A549 (cell line): ENCODE data around the gene TEN1. TPM values are rescaled to one million over a fixed set of nuclear protein-coding genes. Genes with fewer than 3 reads are reported as not detected.

Experiments
- ATAC-seq, 2 experiments: fragments of 200-7000 bp in 1 of 2; fragments of >200 bp in 1 of 2; cut with Nextera tagmentation in 1 of 2; cut with Tn5 transposase in 1 of 2; 3 replicates each; pipeline versions ENCODE4 v1.8.0 to v1.9.1; 2018 to 2020; ENCODE audit warnings: mild to moderate bottlenecking in 1 of 2, moderate library complexity in 1 of 2
- CTCF ChIA-PET: fragments of 300-600 bp; sonication (Branson Sonifier 250); formaldehyde crosslinking; extraction: SDS; loops from one replicate; lab custom pipeline; 2021; ENCODE audit warnings: antibody characterized with exemption, inconsistent platforms; lab: Yijun Ruan, JAX
- POLR2A ChIA-PET: fragments of 350-600 bp; formaldehyde crosslinking; extraction: SDS; loops from one replicate; lab custom pipeline; 2021; ENCODE audit warnings: antibody characterized with exemption, inconsistent platforms; lab: Yijun Ruan, JAX
- DNase-seq, 2 experiments: peaks; one replicate each; pipeline versions ENCODE4 v3.0.0 to v3.0.0-alpha.2; 2011 to 2016; ENCODE audit warnings: low read depth in 1 of 2, low spot score in 1 of 2
- FAIRE-seq: peaks from 2 replicates; lab custom pipeline; 2011; peaks lifted over from hg19 to GRCh38; lab: Jason Lieb, UNC
- H3K27ac ChIP-seq, 2 experiments: fragments of >200 bp; sonication (Bioruptor Twin); formaldehyde crosslinking; 3 replicates each; pipeline ENCODE4 v1.5.1; 2016 to 2017
- H3K4me1 ChIP-seq: fragments of >200 bp; sonication (Bioruptor Twin); formaldehyde crosslinking; 3 replicates; pipeline ENCODE4 v1.6.1; 2016
- H3K4me2 ChIP-seq: fragments of >200 bp; sonication (Bioruptor Twin); formaldehyde crosslinking; 3 replicates; pipeline ENCODE4 v1.6.1; 2016
- H3K4me3 ChIP-seq: fragments of >200 bp; sonication (Bioruptor Twin); formaldehyde crosslinking; 3 replicates; pipeline ENCODE4 v1.5.1; 2016
- H3K9me3 ChIP-seq: fragments of >200 bp; sonication (Bioruptor Twin); formaldehyde crosslinking; 3 replicates; pipeline ENCODE4 v1.6.1; 2016
- ATOH8 ChIP-seq: fragments of 250-450 bp; sonication (Bioruptor Pico); IDR thresholded peaks from 2 replicates; pipeline ENCODE4 v1.5.0; 2020; ENCODE audit warnings: low read depth, mild to moderate bottlenecking, moderate library complexity
- BCL3 ChIP-seq: fragments of >200 bp; sonication (Bioruptor Twin); formaldehyde crosslinking; IDR thresholded peaks from 3 replicates; pipeline ENCODE4 v1.6.1; 2016
- BHLHE40 ChIP-seq: IDR thresholded peaks from 2 replicates; pipeline ENCODE4 v1.6.1; 2012; ENCODE audit warnings: low read depth, low read length, inconsistent platforms
- CHD4 ChIP-seq: fragments of 200-600 bp; sonication (generic); IDR thresholded peaks from 2 replicates; pipeline ENCODE4 v1.6.1; 2016; ENCODE audit warnings: antibody characterized with exemption, mild to moderate bottlenecking, borderline replicate concordance
- E2F6 ChIP-seq: IDR thresholded peaks from 2 replicates; pipeline ENCODE4 v1.6.1; 2012; ENCODE audit warnings: low read depth, borderline replicate concordance
- EHMT2 ChIP-seq: fragments of 200-600 bp; sonication (generic); IDR thresholded peaks from 2 replicates; pipeline ENCODE4 v1.6.1; 2016; ENCODE audit warnings: antibody characterized with exemption, low read depth, mild to moderate bottlenecking, moderate library complexity
- FOSL2 ChIP-seq, 2 experiments: fragments of 450-650 bp in 1 of 2; fragments of >200 bp in 1 of 2; sonication (Bioruptor Twin) in 1 of 2; formaldehyde crosslinking; IDR thresholded peaks; 2 replicates each; pipeline versions ENCODE4 v1.5.0 to v1.6.1; 2016 to 2020; ENCODE audit warnings: mild to moderate bottlenecking in 1 of 2, moderate library complexity in 1 of 2
- GATA3 ChIP-seq: IDR thresholded peaks from 2 replicates; pipeline ENCODE4 v1.6.1; 2012; ENCODE audit warnings: borderline replicate concordance
- HDAC2 ChIP-seq: fragments of 200-600 bp; sonication (generic); IDR thresholded peaks from 2 replicates; pipeline ENCODE4 v1.6.1; 2016
- HES2 ChIP-seq: fragments of >200 bp; sonication (Bioruptor Twin); formaldehyde crosslinking; IDR thresholded peaks from 2 replicates; pipeline ENCODE4 v1.6.1; 2016
- HEYL ChIP-seq: fragments of 250-450 bp; sonication (Bioruptor Pico); IDR thresholded peaks from 2 replicates; pipeline ENCODE4 v1.8.0; 2021; ENCODE audit warnings: mild to moderate bottlenecking, moderate library complexity
- JUN ChIP-seq, 2 experiments: fragments of >200 bp; sonication (Bioruptor Twin); formaldehyde crosslinking; IDR thresholded peaks; 2 replicates in 1 of 2; 3 replicates in 1 of 2; pipeline ENCODE4 v1.6.1; 2016 to 2017
- JUNB ChIP-seq: fragments of >200 bp; sonication (Bioruptor Twin); formaldehyde crosslinking; IDR thresholded peaks from 2 replicates; pipeline ENCODE4 v1.6.1; 2016
- KDM1A ChIP-seq: fragments of 200-600 bp; sonication (generic); IDR thresholded peaks from 2 replicates; pipeline ENCODE4 v1.6.1; 2016; ENCODE audit warnings: low read depth, mild to moderate bottlenecking
- MAFK ChIP-seq: fragments of 450-650 bp; IDR thresholded peaks from 2 replicates; pipeline ENCODE4 v1.6.1; 2014; ENCODE audit not compliant: partially characterized antibody
- MAX ChIP-seq: IDR thresholded peaks from 2 replicates; pipeline ENCODE4 v1.6.1; 2012
- NPAS2 ChIP-seq: fragments of 250-450 bp; sonication (Bioruptor Pico); IDR thresholded peaks from 2 replicates; pipeline ENCODE4 v1.8.0; 2022; ENCODE audit warnings: mild to moderate bottlenecking, moderate library complexity, borderline replicate concordance
- PBX3 ChIP-seq: IDR thresholded peaks from 2 replicates; pipeline ENCODE4 v1.6.1; 2012
- PHF8 ChIP-seq: fragments of 200-600 bp; sonication (generic); IDR thresholded peaks from 2 replicates; pipeline ENCODE4 v1.6.1; 2016; ENCODE audit warnings: low read depth, mild to moderate bottlenecking, antibody characterized with exemption, moderate library complexity, borderline replicate concordance
- POLR2A ChIP-seq: IDR thresholded peaks from 2 replicates; pipeline ENCODE4 v1.6.1; 2012; ENCODE audit warnings: mild to moderate bottlenecking, low read length
- RARB ChIP-seq: fragments of 250-450 bp; sonication (Bioruptor Pico); IDR thresholded peaks from 2 replicates; pipeline ENCODE4 v1.8.0; 2021; ENCODE audit warnings: mild to moderate bottlenecking, moderate library complexity
- RNF2 ChIP-seq: fragments of 200-600 bp; sonication (generic); IDR thresholded peaks from 2 replicates; pipeline ENCODE4 v1.6.1; 2016; ENCODE audit warnings: low read depth, mild to moderate bottlenecking, antibody characterized with exemption, moderate library complexity, borderline replicate concordance
- SMC3 ChIP-seq: fragments of >200 bp; sonication (Bioruptor Twin); formaldehyde crosslinking; IDR thresholded peaks from 3 replicates; pipeline ENCODE4 v1.6.1; 2018; ENCODE audit warnings: inconsistent platforms
- SREBF2 ChIP-seq: fragments of 450-650 bp; IDR thresholded peaks from 2 replicates; pipeline ENCODE4 v1.6.1; 2014; ENCODE audit warnings: mild to moderate bottlenecking, moderate library complexity
- TFCP2L1 ChIP-seq: fragments of 250-450 bp; sonication (Bioruptor Pico); IDR thresholded peaks from 2 replicates; pipeline ENCODE4 v1.5.0; 2021; ENCODE audit warnings: mild to moderate bottlenecking
- ZFP36 ChIP-seq: fragments of 450-650 bp; IDR thresholded peaks from 2 replicates; pipeline ENCODE4 v1.6.1; 2014; ENCODE audit warnings: borderline replicate concordance; ENCODE audit not compliant: partially characterized antibody
- WGBS: methylation state at CpG from one replicate; pipeline ENCODE4 v1.1.6; 2017; ENCODE audit errors: missing lambda C conversion rate; 5-methylcytosine and 5-hydroxymethylcytosine counted together
- polyA plus RNA-seq, 4 experiments: library from polyadenylated mRNA; depleted of rRNA in 3 of 4; stranded (reverse); fragments of >200 nt; fragmentation: RNase III in 1 of 4; extraction: RNeasy Plus Mini Kit Qiagen cat#74134 plus additional on column Dnase treatment in 1 of 4; gene quantifications; 2 replicates in 3 of 4; 3 replicates in 1 of 4; pipeline ENCODE4 v1.2.3, GENCODE V29; 2011 to 2017

Gene TEN1
- polyA plus RNA-seq, 2 of the 4 experiments (the other 2 are of a cell fraction) = 11.8 to 15.7 TPM

- H3K4me1 ChIP-seq = peaks cover 29% of the 10 kb centered on the region
- ChIA-PET POLR2A (no interaction called here), CTCF (interaction anchor here (0.7 to 23.8 kb wide), 8 partner anchors 14 to 272 kb away, joined by 3 to 357 read pairs (median 4); no protein-coding TSS in a partner anchor)
- H3K9me3 ChIP-seq = no peaks in the 10 kb centered on the region
- DNase-seq = peak; percentile 62 to 88
- TF ChIP-seq BCL3 = peak; percentile 35; the same call in 1 of the 3 replicates
- no peak for TF ChIP-seq JUNB
- no peak for TF ChIP-seq PBX3
- no peak for TF ChIP-seq EHMT2
- TF ChIP-seq NPAS2 (CRISPR knock-in tag) = no peak
- TF ChIP-seq HEYL = no peak
- peak; percentile 61 for TF ChIP-seq MAX
- TF ChIP-seq E2F6 = no peak; the same call in 1 of the 2 replicates
- TF ChIP-seq ATOH8 (CRISPR knock-in tag) = no peak
- TF ChIP-seq RARB (CRISPR knock-in tag) = no peak
- TF ChIP-seq JUN (IDR thresholded peaks at IDR 0.05) = no peak
- TF ChIP-seq SMC3 = no peak
- TF ChIP-seq SREBF2 = no peak
- TF ChIP-seq RNF2 = no peak
- TF ChIP-seq ZFP36 = no peak
- no peak for TF ChIP-seq HDAC2
- TF ChIP-seq MAFK = no peak
- no peak for TF ChIP-seq KDM1A
- TF ChIP-seq TFCP2L1 (CRISPR knock-in tag) = no peak
- no peak for TF ChIP-seq HES2
- no peak for TF ChIP-seq GATA3
- peak; percentile 70 for TF ChIP-seq POLR2A
- no peak for TF ChIP-seq BHLHE40
- TF ChIP-seq PHF8 = peak; percentile 48; the same call in 1 of the 2 replicates
- TF ChIP-seq FOSL2 (IDR thresholded peaks at IDR 0.05) = no peak
- no peak for TF ChIP-seq FOSL2 (CRISPR knock-in tag; IDR thresholded peaks at IDR 0.05)
- TF ChIP-seq CHD4 = no peak
- peak within 1 kb of the TSS; percentile 74 for H3K4me3 ChIP-seq
- H3K27ac ChIP-seq = peak within 1 kb of the TSS; percentile 93
- ATAC-seq = peak; percentile 87 to 94
- H3K4me2 ChIP-seq = peak within 1 kb of the TSS; percentile 93
- peak; percentile 87 for FAIRE-seq
- WGBS = 3% methylated on average over 17 of the region's 24 CpGs
Measured at GRCh38 chr17:76027159-76027839, 48.3 kb downstream of the TEN1 start, which contains the start of gene EVPL. EVPL (minus strand) TSS chr17:76027306; CDS start chr17:76027198, 108 bp downstream.
